ENCODE data around the gene PBX2.
A peak's percentile ranks its signal among the peaks of the same experiment; 100 is the strongest.

DNA sequence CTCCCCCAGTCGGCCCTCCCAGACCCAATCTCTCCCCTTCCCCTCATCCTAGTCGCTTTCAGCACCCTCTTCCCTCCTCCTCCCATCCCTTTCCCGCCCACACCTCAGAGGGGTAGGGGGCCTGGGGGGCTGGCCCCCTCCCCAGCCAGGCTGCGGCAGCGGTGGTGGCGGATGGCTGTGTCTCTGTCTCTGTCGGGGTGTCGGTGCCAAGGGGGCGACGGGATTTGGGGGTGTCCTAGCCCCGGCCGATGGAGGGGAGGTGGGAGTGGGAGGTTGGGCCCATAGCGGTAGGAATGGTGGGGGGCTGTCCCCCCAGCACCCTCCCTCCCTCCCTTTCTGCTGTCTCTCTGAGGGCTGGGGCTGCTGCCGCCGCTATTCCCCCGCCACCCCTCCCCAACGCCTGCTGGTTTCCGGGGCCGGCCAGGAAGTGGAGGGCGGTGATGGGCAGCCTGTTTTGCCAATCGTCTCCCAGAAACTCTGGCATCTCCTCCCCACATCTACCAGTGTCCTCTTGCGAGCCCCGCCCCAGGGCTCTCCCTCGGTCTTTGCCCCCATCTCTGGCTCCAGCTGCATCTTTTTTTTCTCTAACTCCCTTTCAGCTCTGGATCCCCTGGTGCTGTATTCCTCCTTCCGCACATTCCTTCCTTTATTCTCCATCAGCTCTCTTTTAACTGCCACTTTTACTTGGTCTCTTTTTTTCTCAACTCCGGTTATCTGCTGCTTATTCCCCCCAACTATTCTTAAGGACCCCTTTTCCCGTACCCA lies 14.1 kb downstream of the PBX2 start, which contains the start of gene AGPAT1:
- TF ChIP-seq POLR2A (IDR thresholded peaks at IDR 0.05) = peak; percentile 56 to 84
- TF ChIP-seq, protein P1, sequence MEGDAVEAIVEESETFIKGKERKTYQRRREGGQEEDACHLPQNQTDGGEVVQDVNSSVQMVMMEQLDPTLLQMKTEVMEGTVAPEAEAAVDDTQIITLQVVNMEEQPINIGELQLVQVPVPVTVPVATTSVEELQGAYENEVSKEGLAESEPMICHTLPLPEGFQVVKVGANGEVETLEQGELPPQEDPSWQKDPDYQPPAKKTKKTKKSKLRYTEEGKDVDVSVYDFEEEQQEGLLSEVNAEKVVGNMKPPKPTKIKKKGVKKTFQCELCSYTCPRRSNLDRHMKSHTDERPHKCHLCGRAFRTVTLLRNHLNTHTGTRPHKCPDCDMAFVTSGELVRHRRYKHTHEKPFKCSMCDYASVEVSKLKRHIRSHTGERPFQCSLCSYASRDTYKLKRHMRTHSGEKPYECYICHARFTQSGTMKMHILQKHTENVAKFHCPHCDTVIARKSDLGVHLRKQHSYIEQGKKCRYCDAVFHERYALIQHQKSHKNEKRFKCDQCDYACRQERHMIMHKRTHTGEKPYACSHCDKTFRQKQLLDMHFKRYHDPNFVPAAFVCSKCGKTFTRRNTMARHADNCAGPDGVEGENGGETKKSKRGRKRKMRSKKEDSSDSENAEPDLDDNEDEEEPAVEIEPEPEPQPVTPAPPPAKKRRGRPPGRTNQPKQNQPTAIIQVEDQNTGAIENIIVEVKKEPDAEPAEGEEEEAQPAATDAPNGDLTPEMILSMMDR (IDR thresholded peaks at IDR 0.05) = no peak

All from tibial nerve (tissue), 3 donors.